Stimulated activated CD4-positive, alpha-beta T cell treated with anti-CD3 and anti-CD28 coated beads, Interleukin-4, amount 100 ng/mL, for 4 hours (primary cell): ENCODE results near the gene LTB.
"Not testable (repeated sequence)": the region's sequence is repeated elsewhere in the genome, so short reads cannot be mapped to it uniquely, and the experiment has no call there.

ENCODE experiments used
- DNase-seq, 2 experiments: peaks; one replicate each; pipeline ENCODE4 v3.0.0-alpha.2; 2020

Gene LTB

GRCh38 chr6:31607317-31607716 is 25.1 kb upstream of the LTB start:
- no peak for DNase-seq

- peak in 1 of 2 experiments; percentile 45 for DNase-seq
Measured at GRCh38 chr6:31597006-31597405, 14.8 kb upstream of the LTB start.

- no peak for DNase-seq
Measured at GRCh38 chr6:31592396-31592771, 10.2 kb upstream of the LTB start.

- not testable (repeated sequence) for DNase-seq
Measured at GRCh38 chr6:31590691-31591090, 8.5 kb upstream of the LTB start.

GRCh38 chr6:31588871-31589650 is 6.8 kb upstream of the LTB start:
- no peak for DNase-seq

- DNase-seq, result no peak
Measured at GRCh38 chr6:31587791-31588777, 5.9 kb upstream of the LTB start.

GRCh38 chr6:31586599-31587281 is 4.5 kb upstream of the LTB start:
- DNase-seq, result no peak

- DNase-seq, result no peak
Measured at GRCh38 chr6:31586008-31586407, 3.8 kb upstream of the LTB start, which contains the start of gene LST1. LST1 (plus strand) TSS chr6:31586277; CDS start chr6:31587300, 1,023 bp downstream.

GRCh38 chr6:31585491-31585890 is 3.3 kb upstream of the LTB start:
- peak in 1 of 2 experiments; percentile 40 for DNase-seq

- no peak for DNase-seq
Measured at GRCh38 chr6:31581434-31582229, 592 bp downstream of the LTB start.

- DNase-seq, result peak; percentile 84 to 92
Measured at GRCh38 chr6:31580807-31581433, 1.3 kb downstream of the LTB start.

- no peak for DNase-seq
Measured at GRCh38 chr6:31580438-31580740, 1.8 kb downstream of the LTB start.

- DNase-seq, result peak; percentile 42 to 47
Measured at GRCh38 chr6:31579546-31580437, 2.4 kb downstream of the LTB start.

- peak; percentile 43 for DNase-seq
Measured at GRCh38 chr6:31579119-31579505, 3.1 kb downstream of the LTB start.

- DNase-seq, result peak; percentile 41 to 55
Measured at GRCh38 chr6:31578184-31579118, 3.8 kb downstream of the LTB start.

- no peak for DNase-seq
Measured at GRCh38 chr6:31577579-31577966, 4.7 kb downstream of the LTB start.

GRCh38 chr6:31576897-31577578 is 5.2 kb downstream of the LTB start:
- peak; percentile 42 to 54 for DNase-seq

GRCh38 chr6:31575952-31576685 is 6.1 kb downstream of the LTB start:
- DNase-seq, result no peak
